IMR-90 (cell line): ENCODE data around the gene ZC2HC1B. TPM values are rescaled to one million over a fixed set of nuclear protein-coding genes. Genes with fewer than 3 reads are reported as not detected.

ENCODE experiments used
- ATAC-seq: fragments of 200-7000 bp; cut with Tn5 transposase; 2 replicates; pipeline ENCODE4 v1.9.1; 2020; ENCODE audit warnings: low read depth, mild to moderate bottlenecking, moderate library complexity
- BruUV-seq: library from RNA; stranded (reverse); fragments of 400-500 nt; replicated peaks from 2 replicates; lab custom pipeline; 2021; lab: Mats Ljungman, UMichigan
- CTCF ChIA-PET: fragments of 300-600 bp; formaldehyde crosslinking; extraction: SDS; loops from one replicate; lab custom pipeline; 2021; ENCODE audit warnings: antibody characterized with exemption; lab: Yijun Ruan, JAX
- POLR2A ChIA-PET: fragments of 300-600 bp; sonication (Branson Sonifier 250); formaldehyde crosslinking; loops from one replicate; lab custom pipeline; 2022; ENCODE audit warnings: antibody characterized with exemption; ENCODE audit not compliant: unreplicated experiment; lab: Charles Lee
- DNase-seq: peaks from one replicate; pipeline ENCODE4 v3.0.0; 2013
- H2AFZ ChIP-seq: replicated peaks from 2 replicates; pipeline ENCODE3; 2013; ENCODE audit warnings: low read length, mild to moderate bottlenecking; ENCODE audit not compliant: poor library complexity
- H2AK5ac ChIP-seq: 2 replicates; pipeline ENCODE4 v1.6.1; 2013; ENCODE audit warnings: low read depth, low read length, inconsistent platforms
- H2AK9ac ChIP-seq: replicated peaks from 2 replicates; pipeline ENCODE3; 2013; ENCODE audit warnings: mild to moderate bottlenecking, low read depth, low read length, moderate library complexity; ENCODE audit not compliant: poor library complexity
- H2BK120ac ChIP-seq: 2 replicates; pipeline ENCODE4 v1.6.1; 2013; ENCODE audit warnings: low read depth, low read length, inconsistent platforms
- H2BK15ac ChIP-seq: 3 replicates; pipeline ENCODE4 v1.6.1; 2013; ENCODE audit warnings: low read depth, low read length, inconsistent platforms
- H2BK20ac ChIP-seq: 2 replicates; pipeline ENCODE4 v1.6.1; 2013; ENCODE audit warnings: low read depth, mild to moderate bottlenecking, inconsistent platforms, low read length, moderate library complexity
- H2BK5ac ChIP-seq: 2 replicates; pipeline ENCODE4 v1.6.1; 2013; ENCODE audit warnings: mild to moderate bottlenecking, low read depth, low read length, inconsistent platforms; ENCODE audit not compliant: poor library complexity, severe bottlenecking
- H3K14ac ChIP-seq: replicated peaks from 2 replicates; pipeline ENCODE4 v1.6.1; 2013; ENCODE audit warnings: low read depth, low read length, inconsistent platforms
- H3K18ac ChIP-seq: 2 replicates; pipeline ENCODE4 v1.6.1; 2013; ENCODE audit warnings: low read depth, low read length, control low read depth
- H3K23ac ChIP-seq: 2 replicates; pipeline ENCODE4 v1.6.1; 2013; ENCODE audit warnings: low read depth, low read length, inconsistent platforms
- H3K27ac ChIP-seq: 2 replicates; pipeline ENCODE4 v1.5.1; 2013; ENCODE audit warnings: mild to moderate bottlenecking, control low read depth, low read length; ENCODE audit not compliant: insufficient read depth
- H3K27me3 ChIP-seq: 2 replicates; pipeline ENCODE4 v1.6.1; 2013; ENCODE audit warnings: low read length; ENCODE audit not compliant: control insufficient read depth, insufficient read depth
- H3K36me3 ChIP-seq: 2 replicates; pipeline ENCODE4 v1.6.1; 2013; ENCODE audit warnings: low read length, mixed read lengths; ENCODE audit not compliant: control insufficient read depth, insufficient read depth
- H3K4ac ChIP-seq: 2 replicates; pipeline ENCODE4 v1.6.1; 2013; ENCODE audit warnings: low read depth, low read length, inconsistent platforms
- H3K4me1 ChIP-seq: 2 replicates; pipeline ENCODE4 v1.6.1; 2013; ENCODE audit warnings: low read length, mixed read lengths; ENCODE audit not compliant: control insufficient read depth, insufficient read depth
- H3K4me2 ChIP-seq: 2 replicates; pipeline ENCODE4 v1.6.1; 2013; ENCODE audit warnings: low read depth, mild to moderate bottlenecking, control low read depth, low read length, moderate library complexity
- H3K4me3 ChIP-seq: 2 replicates; pipeline ENCODE4 v1.5.1; 2013; ENCODE audit warnings: low read depth, mild to moderate bottlenecking, control low read depth, low read length, moderate library complexity; ENCODE audit not compliant: insufficient read depth
- H3K56ac ChIP-seq: 2 replicates; pipeline ENCODE4 v1.6.1; 2013; ENCODE audit warnings: low read length, inconsistent platforms; ENCODE audit not compliant: insufficient read depth; ENCODE audit errors: extremely low read depth
- H3K79me1 ChIP-seq, 2 experiments: 2 replicates each; pipeline ENCODE4 v1.6.1; 2013; ENCODE audit warnings: low read length in 2 of 2, inconsistent platforms in 1 of 2, low read depth in 1 of 2
- H3K9ac ChIP-seq: 2 replicates; pipeline ENCODE4 v1.6.1; 2013; ENCODE audit warnings: low read depth, low read length, control low read depth
- H3K9me1 ChIP-seq: 2 replicates; pipeline ENCODE4 v1.6.1; 2013; ENCODE audit warnings: low read length, inconsistent platforms; ENCODE audit not compliant: insufficient read depth
- H3K9me3 ChIP-seq: 2 replicates; pipeline ENCODE4 v1.6.1; 2013; ENCODE audit warnings: low read length; ENCODE audit not compliant: control insufficient read depth, insufficient read depth
- H4K20me1 ChIP-seq: 2 replicates; pipeline ENCODE4 v1.6.1; 2013; ENCODE audit warnings: low read length, inconsistent platforms; ENCODE audit not compliant: insufficient read depth
- H4K5ac ChIP-seq: 2 replicates; pipeline ENCODE4 v1.6.1; 2013; ENCODE audit warnings: mild to moderate bottlenecking, low read depth, low read length, control low read depth
- H4K8ac ChIP-seq, 2 experiments: 2 replicates each; pipeline ENCODE4 v1.6.1; 2013; ENCODE audit warnings: low read depth in 2 of 2, low read length in 2 of 2, control low read depth in 1 of 2, inconsistent platforms in 1 of 2
- H4K91ac ChIP-seq: 2 replicates; pipeline ENCODE4 v1.6.1; 2013; ENCODE audit warnings: low read depth, low read length, inconsistent platforms; ENCODE audit not compliant: insufficient read depth
- POLR2A ChIP-seq: IDR thresholded peaks from 2 replicates; pipeline ENCODE4 v1.6.1; 2012; ENCODE audit warnings: mild to moderate bottlenecking, low read depth, low read length
- USF2 ChIP-seq: fragments of 150-350 bp; IDR thresholded peaks from 2 replicates; pipeline ENCODE4 v1.6.1; 2017; ENCODE audit warnings: mild to moderate bottlenecking, antibody characterized with exemption, low read length, low read depth
- WGBS, 2 experiments: methylation state at CpG; one replicate each; pipeline versions ENCODE4 v1.1.5 to v1.1.7; 2013; ENCODE audit warnings: missing lambda C conversion rate in 2 of 2; ENCODE audit not compliant: insufficient read length in 1 of 2; ENCODE audit errors: extremely low coverage in 2 of 2; 5-methylcytosine and 5-hydroxymethylcytosine counted together
- dilution Hi-C: fragments of 300-500 bp; cut with HindIII; formaldehyde crosslinking; loops from one replicate; pipeline ENCODE4 v1.14.3; 2018; ENCODE audit warnings: low sequenced_read_pairs; ENCODE audit not compliant: unreplicated experiment
- in situ Hi-C: fragments of 300-500 bp; cut with MboI; formaldehyde crosslinking; loops from 3 replicates; pipeline ENCODE4 v1.14.3; 2019; ENCODE audit warnings: low sequenced_read_pairs, inconsistent platforms, mixed read lengths
- intact Hi-C: fragments of 100-400 bp; cut with micrococcal nuclease; formaldehyde crosslinking; loops from 2 replicates; pipeline ENCODE4 v1.10.0; 2022
- polyA plus RNA-seq, 3 experiments: library from polyadenylated mRNA; depleted of rRNA; stranded (reverse); fragments of >200 nt; gene quantifications; 2 replicates each; pipeline ENCODE4 v1.2.3, GENCODE V29; 2012; ENCODE audit warnings: low replicate concordance in 1 of 3
- total RNA-seq: library from RNA; depleted of rRNA; stranded (reverse); fragments of >200 nt; gene quantifications from 2 replicates; pipeline ENCODE4 v1.2.3, GENCODE V29; 2012

Gene ZC2HC1B
- total and polyA plus RNA-seq, 2 of the 4 experiments (the other 2 are of a cell fraction): not detected

GRCh38 chr6:143934867-143935266 lies 70.6 kb downstream of the ZC2HC1B start:
- peaks cover 4% of the 10 kb centered on the region for H3K27me3 ChIP-seq
- H3K9me3 ChIP-seq: no peaks in the 10 kb centered on the region
- no peak for TF ChIP-seq USF2
- no peak for TF ChIP-seq POLR2A
- H3K27ac ChIP-seq: no peak overlapping the region
- ChIA-PET CTCF (interaction anchor here (0.6 kb wide), 1 partner anchor 250 kb away, joined by 4 read pairs; no protein-coding TSS in a partner anchor), POLR2A (no interaction called here)
- H3K9ac ChIP-seq: no peak overlapping the region
- no peaks in the 10 kb centered on the region for H3K9me1 ChIP-seq
- no peak for ATAC-seq
- H3K4ac ChIP-seq: no peak overlapping the region
- H4K20me1 ChIP-seq: no peaks in the 10 kb centered on the region
- H3K4me3 ChIP-seq: no peak overlapping the region
- in situ Hi-C loops: no loop called here
- intact Hi-C loops: no loop called here
- no peak overlapping the region for H2BK15ac ChIP-seq
- BruUV-seq: no TSS peak
- no peaks in the 10 kb centered on the region for H3K79me1 ChIP-seq
- no peaks in the 10 kb centered on the region for H3K4me1 ChIP-seq
- dilution Hi-C loops: no loop called here
- H3K56ac ChIP-seq: no peak overlapping the region
- H2AK9ac ChIP-seq: no peak overlapping the region
- no peak overlapping the region for H4K5ac ChIP-seq
- no peak overlapping the region for H2BK120ac ChIP-seq
- H2BK20ac ChIP-seq: no peak overlapping the region
- H3K14ac ChIP-seq: no peak overlapping the region
- no peak overlapping the region for H2AK5ac ChIP-seq
- H3K23ac ChIP-seq: no peak overlapping the region
- no peak overlapping the region for H3K4me2 ChIP-seq
- no peak overlapping the region for H2AFZ ChIP-seq
- WGBS, 2 experiments: no CpG with 5 or more reads among the region's 4 CpGs
- H3K36me3 ChIP-seq: no peaks in the 10 kb centered on the region
- H4K8ac ChIP-seq: no peak overlapping the region
- no peak for DNase-seq
- no peak overlapping the region for H2BK5ac ChIP-seq
- no peak overlapping the region for H3K18ac ChIP-seq
- no peak overlapping the region for H4K91ac ChIP-seq
